ENCODE data around the gene TENM4.

The TENM4 gene

GRCh38 chr11:78764946-78765345 lies 675.9 kb downstream of the TENM4 start (continued):
- TF ChIP-seq CSRNP3 (CRISPR knock-in tag; IDR thresholded peaks at IDR 0.05) (no peak), ISL1 (CRISPR knock-in tag; IDR thresholded peaks at IDR 0.05) (no peak), CREB5 (CRISPR knock-in tag; IDR thresholded peaks at IDR 0.05; ENCODE audit: low read depth) (no peak), ZNF70 (CRISPR knock-in tag; IDR thresholded peaks at IDR 0.05) (no peak), ZNF8 (CRISPR knock-in tag; IDR thresholded peaks at IDR 0.05) (no peak), GLIS3 (CRISPR knock-in tag; IDR thresholded peaks at IDR 0.05) (no peak), RARB (CRISPR knock-in tag; IDR thresholded peaks at IDR 0.05) (no peak), ZC3H10 (CRISPR knock-in tag; IDR thresholded peaks at IDR 0.05) (no peak), TOX (CRISPR knock-in tag; IDR thresholded peaks at IDR 0.05; ENCODE audit: borderline replicate concordance) (no peak), ZFP30 (CRISPR knock-in tag; IDR thresholded peaks at IDR 0.05) (no peak)

GRCh38 chr11:78763664-78764063 lies 677.2 kb downstream of the TENM4 start:
- ATAC-seq, result no peak
- TF ChIP-seq ZNF565 (CRISPR knock-in tag; conservative IDR thresholded peaks at IDR 0.05; ENCODE audit: low read depth) (no peak), ZFP30 (CRISPR knock-in tag; IDR thresholded peaks at IDR 0.05) (no peak), TSHZ2 (CRISPR knock-in tag; IDR thresholded peaks at IDR 0.05) (no peak), PPARA (CRISPR knock-in tag; IDR thresholded peaks at IDR 0.05; ENCODE audit: borderline replicate concordance) (no peak), CSDC2 (CRISPR knock-in tag; IDR thresholded peaks at IDR 0.05) (no peak), POU6F1 (CRISPR knock-in tag; IDR thresholded peaks at IDR 0.05; ENCODE audit: borderline replicate concordance, low read depth) (no peak), ZFP3 (CRISPR knock-in tag; IDR thresholded peaks at IDR 0.05) (no peak), ESRRG (CRISPR knock-in tag; IDR thresholded peaks at IDR 0.05) (no peak), RARB (CRISPR knock-in tag; IDR thresholded peaks at IDR 0.05) (no peak), SNAI2 (CRISPR knock-in tag; IDR thresholded peaks at IDR 0.05) (no peak)

- TF ChIP-seq BACH2 (CRISPR knock-in tag; IDR thresholded peaks at IDR 0.05; ENCODE audit: borderline replicate concordance), result no peak
- TF ChIP-seq ZFP30 (CRISPR knock-in tag; IDR thresholded peaks at IDR 0.05), result no peak
- TF ChIP-seq OSR1 (CRISPR knock-in tag; IDR thresholded peaks at IDR 0.05), result no peak
- no peak for ATAC-seq
Observed at GRCh38 chr11:78762105-78762504, 678.7 kb downstream of the TENM4 start.

GRCh38 chr11:78759071-78759470 lies 681.8 kb downstream of the TENM4 start:
- no peak for ATAC-seq
- no peak for TF ChIP-seq ZNF8 (CRISPR knock-in tag; IDR thresholded peaks at IDR 0.05)
- no peak for TF ChIP-seq ESRRG (CRISPR knock-in tag; IDR thresholded peaks at IDR 0.05)
- no peak for TF ChIP-seq ZNF565 (CRISPR knock-in tag; conservative IDR thresholded peaks at IDR 0.05; ENCODE audit: low read depth)

- ATAC-seq, result no peak
- no peak for TF ChIP-seq ZFP30 (CRISPR knock-in tag; IDR thresholded peaks at IDR 0.05)
- no peak for TF ChIP-seq ARNTL (CRISPR knock-in tag; IDR thresholded peaks at IDR 0.05; ENCODE audit: borderline replicate concordance, low read depth)
- no peak for TF ChIP-seq RARB (CRISPR knock-in tag; IDR thresholded peaks at IDR 0.05)
- no peak for TF ChIP-seq ESRRG (CRISPR knock-in tag; IDR thresholded peaks at IDR 0.05)
- TF ChIP-seq ZNF565 (CRISPR knock-in tag; conservative IDR thresholded peaks at IDR 0.05; ENCODE audit: low read depth), result no peak
- no peak for TF ChIP-seq TSHZ2 (CRISPR knock-in tag; IDR thresholded peaks at IDR 0.05)
- no peak for TF ChIP-seq PATZ1 (CRISPR knock-in tag; IDR thresholded peaks at IDR 0.05; ENCODE audit: borderline replicate concordance)
- no peak for TF ChIP-seq ISL1 (CRISPR knock-in tag; IDR thresholded peaks at IDR 0.05)
- TF ChIP-seq ZNF8 (CRISPR knock-in tag; IDR thresholded peaks at IDR 0.05), result no peak
- no peak for TF ChIP-seq CSDC2 (CRISPR knock-in tag; IDR thresholded peaks at IDR 0.05)
Observed at GRCh38 chr11:78753297-78753696, 687.5 kb downstream of the TENM4 start.
